NCI-H2081 treated with DMSO at 0.1 percent for 48 hours (cell line): ENCODE data around the gene SMIM1.
"Not testable (repeated sequence)": the region's sequence is repeated elsewhere in the genome, so short reads cannot be mapped to it uniquely, and the experiment has no call there.

Source experiments
- DNase-seq: peaks from one replicate; lab custom pipeline; 2025; lab: John Stamatoyannopoulos, UW

SMIM1 gene

GRCh38 chr1:3772715-3773571 is at the start of gene SMIM1:
Gene SMIM1 (plus strand): TSS chr1:3772749. CDS start chr1:3775374, 2,625 bp downstream.
- DNase-seq = no peak

GRCh38 chr1:3722846-3723245 is 49.7 kb upstream of the SMIM1 start:
- DNase-seq = no peak

DNA sequence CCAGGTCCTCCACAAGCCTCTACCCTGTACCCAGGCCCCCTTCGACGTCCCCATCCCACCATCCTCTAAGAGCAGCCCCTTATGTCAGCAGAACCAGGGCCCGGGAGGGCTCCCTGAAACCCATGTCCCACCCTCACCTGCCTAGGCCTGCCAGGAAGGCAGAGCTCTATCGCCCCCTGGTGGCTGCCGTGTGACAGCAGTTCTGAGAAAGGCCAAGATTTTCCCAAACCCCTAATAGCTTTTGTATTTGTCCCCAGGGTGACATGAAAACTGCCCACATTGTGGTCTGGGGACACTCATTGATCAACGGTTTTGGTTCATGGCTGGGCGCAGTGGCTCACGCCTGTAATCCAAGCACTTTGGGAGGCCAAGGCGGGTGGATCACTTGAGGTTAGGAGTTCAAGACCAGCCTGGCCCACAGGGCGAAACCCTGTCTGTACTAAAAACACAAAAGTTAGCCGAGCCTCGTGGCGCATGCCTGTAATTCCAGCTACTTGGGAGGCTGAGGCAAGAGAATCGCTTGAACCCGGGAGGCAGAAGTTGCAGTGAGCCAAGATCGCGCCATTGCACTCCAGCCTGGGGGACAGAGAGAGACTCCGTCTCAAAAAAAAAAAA is 48.0 kb upstream of the SMIM1 start:
- not testable (repeated sequence) for DNase-seq

DNA sequence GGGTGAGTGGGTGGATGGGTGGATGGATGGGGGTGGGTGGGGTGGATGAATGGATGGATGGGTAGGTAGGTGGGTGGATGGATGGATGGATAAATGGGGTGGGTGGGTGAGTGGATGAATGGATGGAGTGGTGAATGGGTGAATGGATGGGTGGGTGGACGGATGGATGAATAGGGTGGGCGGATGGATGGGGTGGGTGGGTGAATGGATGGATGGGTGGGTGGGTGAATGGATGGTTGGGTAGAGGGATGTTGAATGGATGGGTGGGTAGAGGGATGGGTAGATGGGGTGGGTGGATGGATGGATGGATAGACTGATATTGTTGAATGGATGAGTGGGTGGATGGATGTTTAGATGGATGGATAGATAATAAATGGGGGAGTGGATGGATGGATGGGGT is 47.2 kb upstream of the SMIM1 start:
- DNase-seq = no peak

DNA sequence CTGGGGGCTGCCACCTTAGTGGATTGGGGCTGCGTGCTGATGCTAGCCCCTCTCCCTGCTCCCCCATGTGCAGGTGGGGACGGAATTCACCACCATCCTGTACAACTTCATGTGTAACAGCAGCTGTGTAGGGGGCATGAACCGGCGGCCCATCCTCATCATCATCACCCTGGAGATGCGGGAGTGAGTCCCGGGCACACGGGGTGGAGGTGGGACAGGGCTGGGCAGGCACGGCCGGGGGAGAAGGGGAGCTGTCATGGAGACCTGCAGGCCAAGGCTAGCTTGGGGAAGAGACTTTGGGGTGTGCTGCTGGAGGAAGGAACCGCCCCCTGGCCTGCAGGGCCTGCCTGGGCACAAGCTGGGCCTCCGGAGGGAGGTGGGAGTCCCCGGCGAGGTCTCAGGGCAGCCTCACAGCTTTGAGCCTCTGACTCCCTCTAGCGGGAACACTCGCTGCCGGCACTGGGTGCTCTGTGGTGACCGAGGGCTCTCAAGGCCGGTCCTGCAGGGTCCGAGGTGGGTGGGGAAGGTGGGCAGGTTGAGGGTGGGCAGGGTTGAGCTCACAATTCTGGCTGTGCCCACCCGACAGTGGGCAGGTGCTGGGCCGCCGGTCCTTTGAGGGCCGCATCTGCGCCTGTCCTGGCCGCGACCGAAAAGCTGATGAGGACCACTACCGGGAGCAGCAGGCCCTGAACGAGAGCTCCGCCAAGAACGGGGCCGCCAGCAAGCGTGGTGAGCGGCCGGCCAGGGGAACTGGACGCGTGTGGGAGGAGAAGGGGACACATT is 45.3 kb upstream of the SMIM1 start:
- no peak for DNase-seq

DNA sequence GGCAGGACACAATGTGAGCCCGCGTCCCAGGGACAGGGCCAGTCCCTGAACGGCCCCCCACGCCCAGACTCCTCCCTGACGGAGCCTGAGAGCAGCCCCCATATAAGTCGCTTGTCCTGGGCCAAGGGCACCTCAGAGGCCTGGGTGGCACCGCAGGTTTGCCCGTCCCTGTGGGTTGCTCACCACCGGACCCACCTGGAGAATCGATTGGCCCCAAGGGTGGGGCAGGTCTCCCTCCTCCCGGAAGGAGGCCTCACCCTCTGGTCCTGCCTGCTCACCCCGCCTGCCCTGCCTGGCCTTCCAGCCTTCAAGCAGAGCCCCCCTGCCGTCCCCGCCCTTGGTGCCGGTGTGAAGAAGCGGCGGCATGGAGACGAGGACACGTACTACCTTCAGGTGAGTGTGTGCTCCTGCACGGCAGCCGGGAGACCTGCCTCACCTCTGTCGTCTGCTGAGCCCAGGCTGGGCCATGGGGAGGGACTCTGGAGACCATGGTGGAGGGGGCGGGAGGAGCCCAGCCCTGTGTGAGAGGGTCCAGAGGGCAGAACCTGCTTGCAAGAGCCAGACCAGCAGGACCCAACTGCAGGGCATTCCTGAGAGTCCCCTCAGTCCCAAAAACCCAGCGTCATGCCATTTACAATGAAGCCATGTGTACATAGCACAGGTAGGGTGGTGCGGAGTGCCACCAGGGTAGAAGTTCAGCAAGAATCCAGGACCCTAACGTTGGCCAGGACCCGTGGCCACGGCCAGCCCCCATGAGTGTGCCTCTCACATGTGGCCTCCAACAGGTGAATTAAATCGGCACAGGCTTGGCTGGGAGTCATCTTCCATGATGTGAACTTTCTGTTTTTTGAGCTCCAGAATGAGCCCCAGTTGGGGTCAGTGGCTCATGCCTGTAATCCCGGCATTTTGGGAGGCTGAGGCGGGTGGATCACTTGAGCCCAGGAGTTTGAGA is 44.4 kb upstream of the SMIM1 start:
- DNase-seq = no peak

DNA sequence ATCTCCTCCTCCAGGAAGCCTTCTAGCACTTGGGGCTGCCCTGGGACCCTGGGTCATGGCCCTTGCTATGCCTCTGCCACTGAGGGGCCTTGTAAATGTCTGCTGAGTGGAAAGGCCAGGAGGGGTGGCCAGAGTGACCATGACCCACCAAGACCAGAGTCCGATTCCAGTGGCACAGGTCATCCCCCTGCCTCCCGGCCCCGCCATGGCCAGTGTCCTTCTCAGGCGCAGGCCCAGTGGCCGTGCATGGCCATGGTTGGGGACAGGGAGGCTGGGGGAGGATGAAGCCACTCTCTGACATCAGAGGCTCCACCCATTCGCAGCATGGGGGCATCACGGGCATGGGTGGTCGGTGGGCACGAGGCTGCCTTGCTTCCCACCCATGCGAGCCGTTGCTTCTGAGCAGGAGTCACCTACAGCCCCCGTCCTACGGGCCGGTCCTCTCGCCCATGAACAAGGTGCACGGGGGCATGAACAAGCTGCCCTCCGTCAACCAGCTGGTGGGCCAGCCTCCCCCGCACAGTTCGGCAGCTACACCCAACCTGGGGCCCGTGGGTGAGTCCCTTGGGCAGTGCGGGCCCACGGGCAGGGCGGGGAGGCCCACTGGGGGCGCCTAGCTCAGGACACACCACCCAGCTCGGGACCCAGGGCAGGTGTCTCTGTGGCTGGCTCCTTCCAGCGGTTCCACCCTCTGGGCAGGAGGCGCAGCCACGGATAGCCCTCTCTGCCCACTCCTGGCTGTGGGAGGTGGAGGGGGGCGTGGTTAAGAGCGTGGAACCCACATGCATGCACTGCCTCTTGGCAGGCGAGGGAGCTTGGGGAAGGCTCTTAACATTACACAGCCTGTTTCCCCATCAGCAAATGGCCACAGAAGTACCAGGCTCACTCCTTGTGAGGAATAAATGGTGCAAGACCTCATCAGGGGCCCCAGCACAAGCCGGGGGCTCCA is 42.7 kb upstream of the SMIM1 start:
- no peak for DNase-seq

DNA sequence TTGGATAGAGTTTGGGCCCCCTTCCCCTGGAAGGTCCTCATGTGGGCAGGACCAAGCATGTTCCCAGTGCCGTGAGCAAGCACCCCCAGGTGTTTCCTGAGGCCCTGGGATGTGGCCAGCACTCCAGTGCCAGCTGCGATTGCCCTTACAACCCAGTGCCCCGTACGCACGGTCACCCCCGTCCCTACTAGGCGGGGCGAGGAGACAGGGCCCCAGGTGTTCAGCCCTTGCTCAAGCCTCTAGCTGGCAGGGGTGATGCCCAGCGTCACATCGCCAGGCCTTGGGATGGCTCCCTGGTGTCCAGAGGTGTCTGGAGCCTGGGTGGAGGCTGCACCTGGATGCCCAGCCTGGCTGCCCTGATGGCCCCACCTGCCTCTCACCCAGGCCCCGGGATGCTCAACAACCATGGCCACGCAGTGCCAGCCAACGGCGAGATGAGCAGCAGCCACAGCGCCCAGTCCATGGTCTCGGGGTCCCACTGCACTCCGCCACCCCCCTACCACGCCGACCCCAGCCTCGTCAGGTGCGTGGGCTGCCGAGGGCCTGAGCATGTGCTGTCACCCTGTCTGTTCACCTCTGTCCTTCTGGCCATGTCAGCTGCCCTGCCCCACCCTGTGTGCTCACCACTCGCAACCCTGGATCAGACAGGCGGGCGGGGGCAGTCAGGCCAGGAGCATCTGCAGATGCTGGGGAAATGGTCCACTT is 41.9 kb upstream of the SMIM1 start:
- DNase-seq = no peak

GRCh38 chr1:3731583-3732433 is 40.7 kb upstream of the SMIM1 start:
- no peak for DNase-seq

- no peak for DNase-seq
These were observed 40.0 kb upstream of the SMIM1 start for GRCh38 chr1:3732434-3733093.

GRCh38 chr1:3733094-3733882 is 39.3 kb upstream of the SMIM1 start:
- DNase-seq = no peak

DNA sequence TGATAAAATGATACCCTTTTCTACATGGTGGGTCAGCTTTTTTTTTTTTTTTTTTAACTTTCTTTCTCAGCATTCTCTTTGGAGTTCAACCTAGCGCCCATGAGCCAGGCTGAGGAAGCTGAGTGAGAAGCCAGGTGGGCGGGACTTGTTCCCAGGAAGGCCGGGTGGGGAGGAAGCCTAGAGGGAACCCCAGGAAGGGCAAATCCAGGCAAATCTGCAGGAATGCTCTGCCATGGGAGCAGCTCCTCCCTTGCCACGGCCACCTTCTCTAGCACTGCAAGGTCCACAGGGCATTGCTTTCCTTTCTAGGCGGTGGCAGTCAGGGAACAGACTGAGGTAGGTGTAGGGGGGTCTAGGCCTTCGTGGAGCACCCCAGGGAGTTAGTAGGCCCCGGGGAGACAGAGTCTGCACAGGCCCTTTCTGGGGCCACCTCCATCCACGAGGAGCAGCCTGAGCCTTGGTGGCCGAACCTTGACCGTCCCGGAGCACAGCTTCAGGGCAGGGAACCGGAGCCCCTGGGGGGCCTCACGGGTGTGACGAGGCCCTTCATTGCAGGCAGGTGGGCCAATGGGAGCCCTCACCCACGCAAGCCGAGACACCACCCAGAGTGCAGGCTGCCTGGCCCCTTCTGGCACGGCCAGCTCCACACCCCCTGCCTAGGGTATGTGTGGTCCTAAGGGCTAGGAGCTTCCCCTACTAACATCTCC is 38.5 kb upstream of the SMIM1 start:
- no peak for DNase-seq

DNA sequence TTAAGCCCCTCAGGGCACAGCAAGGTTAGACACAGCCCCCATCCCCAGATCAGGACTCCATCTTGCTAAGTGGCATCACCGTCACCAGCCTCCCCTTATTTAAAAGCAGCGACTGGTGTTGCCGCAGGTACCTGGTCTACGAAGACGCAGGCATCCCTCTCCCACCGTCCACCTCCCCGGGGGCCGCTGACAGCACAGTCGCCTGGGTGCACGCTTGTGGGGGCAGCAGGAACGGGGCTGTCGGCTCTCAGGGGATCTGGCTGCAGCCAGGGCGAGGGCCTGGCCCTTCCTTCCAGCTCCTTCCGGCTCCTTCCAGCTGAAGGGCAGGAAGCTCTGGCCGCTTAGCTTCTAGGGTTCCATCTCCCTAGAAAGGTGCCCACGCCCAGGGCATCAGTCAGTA is 37.9 kb upstream of the SMIM1 start:
- no peak for DNase-seq

GRCh38 chr1:3735027-3735681 is 37.4 kb upstream of the SMIM1 start:
- DNase-seq = no peak

DNA sequence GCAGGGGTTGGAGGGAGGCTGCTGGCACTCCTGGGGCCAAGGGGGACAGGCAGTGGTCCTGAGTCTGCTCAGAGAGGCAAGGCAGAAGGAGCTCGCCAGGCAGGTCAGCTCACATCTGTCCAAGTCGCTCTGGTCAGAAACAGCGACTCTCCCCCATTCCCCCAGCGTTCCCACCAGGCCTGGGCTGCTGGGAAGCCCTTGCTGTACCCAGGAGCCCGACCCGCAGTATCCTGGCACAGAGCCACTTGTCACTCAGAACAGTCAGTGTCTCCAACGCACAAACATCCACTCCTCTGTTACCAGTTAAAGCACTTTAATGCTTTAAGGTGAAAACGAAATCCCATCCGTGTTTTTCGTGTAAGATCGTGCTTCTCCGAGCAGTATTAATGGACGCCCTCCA is 36.9 kb upstream of the SMIM1 start:
- no peak for DNase-seq

DNA sequence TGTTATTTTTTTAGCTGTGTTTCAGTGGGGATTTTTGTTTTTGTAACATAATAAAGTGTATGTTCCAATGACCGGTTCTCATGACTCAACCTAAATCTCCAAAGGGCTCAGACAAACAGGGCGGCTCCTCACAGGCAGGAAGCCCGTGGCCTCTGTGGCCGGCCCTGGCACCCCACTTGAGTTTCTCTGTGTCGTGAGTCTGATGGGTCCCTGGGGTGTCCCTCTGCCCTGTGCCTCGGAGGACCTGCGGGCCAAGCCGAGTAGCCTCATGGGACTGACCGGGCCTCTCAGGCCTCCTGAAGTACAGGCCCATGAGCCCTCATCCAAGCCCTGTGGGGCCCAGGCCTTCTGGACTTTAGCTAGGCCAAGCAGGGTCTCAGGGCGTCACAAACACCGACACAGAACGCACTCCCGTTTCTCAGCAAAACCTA is 36.4 kb upstream of the SMIM1 start:
- no peak for DNase-seq
